Measurements from ENCODE around the gene EIF6.

EIF6 gene

DNA sequence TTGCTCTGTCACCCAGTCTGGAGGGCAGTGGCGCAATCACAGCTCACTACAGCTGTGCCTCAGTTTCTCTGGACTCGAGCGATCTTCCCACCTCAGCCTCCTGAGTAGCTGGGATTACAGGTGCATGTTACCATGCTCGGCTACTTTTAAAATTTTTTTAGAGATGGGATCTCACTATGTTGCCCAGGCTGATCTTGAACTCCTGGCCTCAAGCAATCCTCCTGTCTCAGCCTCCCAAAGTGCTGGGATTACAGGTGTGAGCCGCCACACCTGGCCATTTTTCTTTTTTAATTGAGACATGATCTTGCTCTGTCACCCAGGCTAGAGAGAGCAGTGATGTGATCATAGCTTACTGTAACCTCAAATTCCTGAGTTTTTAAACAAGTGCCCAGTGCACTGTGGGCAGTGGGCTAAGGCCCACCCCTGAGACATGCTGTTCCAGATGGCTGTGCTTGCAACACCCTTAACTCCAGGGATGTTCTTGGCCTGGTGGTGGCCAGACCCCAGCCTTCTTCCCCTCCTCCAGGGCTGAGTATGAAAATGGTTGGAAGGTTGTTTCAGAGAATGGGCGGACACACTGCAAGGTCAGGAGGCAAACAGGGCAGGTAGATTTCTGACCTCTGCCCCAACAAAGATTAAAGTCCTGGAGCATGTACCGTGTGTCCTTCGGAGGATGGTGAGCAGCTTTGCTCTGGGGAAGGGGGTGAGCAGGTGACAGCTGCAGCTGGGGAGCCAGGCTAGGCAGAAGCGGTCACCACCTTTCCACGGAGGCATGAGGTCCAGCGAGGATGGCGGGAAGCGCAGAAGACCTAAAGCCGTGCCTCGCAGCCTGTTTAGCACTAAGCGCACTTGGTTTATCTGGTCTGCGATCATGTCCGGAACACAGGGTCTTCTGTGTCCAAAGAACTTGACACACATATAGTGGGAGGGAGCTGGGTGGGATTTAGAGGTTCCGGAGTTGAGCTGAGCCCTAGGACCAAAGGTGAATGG, 9.0 kb upstream of the EIF6 start:
- H3K4me3 ChIP-seq (ENCODE audit: low read depth, low read length) = no peak overlapping the region

DNA sequence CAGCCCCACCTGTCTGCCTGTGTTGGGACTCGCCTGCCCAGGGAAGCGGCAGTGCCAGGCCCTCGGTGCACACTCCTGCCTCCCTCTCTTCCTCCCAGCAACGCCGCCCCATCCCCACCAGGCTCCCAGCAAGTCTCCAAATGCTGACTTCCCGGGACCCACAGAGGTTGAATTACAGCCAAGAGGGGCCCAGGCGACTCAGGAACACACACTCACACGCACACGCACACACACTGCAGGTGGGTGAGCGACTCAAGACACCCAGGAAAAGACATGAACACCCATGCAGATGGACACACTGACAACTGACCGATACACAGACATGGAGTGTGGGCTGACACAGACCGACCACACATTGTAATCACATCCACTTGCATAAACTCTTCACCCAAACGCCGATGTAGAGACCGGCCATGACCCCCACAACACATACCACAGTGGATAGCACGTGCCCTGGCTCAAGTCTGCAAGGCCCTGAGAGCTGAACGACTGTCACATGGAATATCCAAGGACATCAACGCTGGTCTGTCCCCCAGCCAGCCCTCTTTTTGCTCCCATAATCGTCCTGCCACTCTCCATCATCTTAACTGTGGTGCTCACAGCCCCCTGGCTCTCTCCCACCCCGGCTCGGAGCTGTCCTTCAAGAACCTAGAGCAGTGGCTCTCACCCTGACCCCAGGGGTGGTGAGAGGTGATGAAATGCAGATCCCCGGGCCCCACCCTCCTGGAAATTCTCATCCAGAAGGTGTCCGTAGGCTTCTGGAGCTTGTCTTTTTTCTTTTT, 8.1 kb upstream of the EIF6 start:
- no peak overlapping the region for H3K4me3 ChIP-seq (ENCODE audit: low read depth, low read length)
- TF ChIP-seq, protein P1, sequence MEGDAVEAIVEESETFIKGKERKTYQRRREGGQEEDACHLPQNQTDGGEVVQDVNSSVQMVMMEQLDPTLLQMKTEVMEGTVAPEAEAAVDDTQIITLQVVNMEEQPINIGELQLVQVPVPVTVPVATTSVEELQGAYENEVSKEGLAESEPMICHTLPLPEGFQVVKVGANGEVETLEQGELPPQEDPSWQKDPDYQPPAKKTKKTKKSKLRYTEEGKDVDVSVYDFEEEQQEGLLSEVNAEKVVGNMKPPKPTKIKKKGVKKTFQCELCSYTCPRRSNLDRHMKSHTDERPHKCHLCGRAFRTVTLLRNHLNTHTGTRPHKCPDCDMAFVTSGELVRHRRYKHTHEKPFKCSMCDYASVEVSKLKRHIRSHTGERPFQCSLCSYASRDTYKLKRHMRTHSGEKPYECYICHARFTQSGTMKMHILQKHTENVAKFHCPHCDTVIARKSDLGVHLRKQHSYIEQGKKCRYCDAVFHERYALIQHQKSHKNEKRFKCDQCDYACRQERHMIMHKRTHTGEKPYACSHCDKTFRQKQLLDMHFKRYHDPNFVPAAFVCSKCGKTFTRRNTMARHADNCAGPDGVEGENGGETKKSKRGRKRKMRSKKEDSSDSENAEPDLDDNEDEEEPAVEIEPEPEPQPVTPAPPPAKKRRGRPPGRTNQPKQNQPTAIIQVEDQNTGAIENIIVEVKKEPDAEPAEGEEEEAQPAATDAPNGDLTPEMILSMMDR (IDR thresholded peaks at IDR 0.05; ENCODE audit: low read depth, low read length) = no peak

More for the DNA sequence above, 9.0 kb upstream of the EIF6 start:
- TF ChIP-seq, protein P1 (IDR thresholded peaks at IDR 0.05; ENCODE audit: low read depth, low read length) = no peak

DNA sequence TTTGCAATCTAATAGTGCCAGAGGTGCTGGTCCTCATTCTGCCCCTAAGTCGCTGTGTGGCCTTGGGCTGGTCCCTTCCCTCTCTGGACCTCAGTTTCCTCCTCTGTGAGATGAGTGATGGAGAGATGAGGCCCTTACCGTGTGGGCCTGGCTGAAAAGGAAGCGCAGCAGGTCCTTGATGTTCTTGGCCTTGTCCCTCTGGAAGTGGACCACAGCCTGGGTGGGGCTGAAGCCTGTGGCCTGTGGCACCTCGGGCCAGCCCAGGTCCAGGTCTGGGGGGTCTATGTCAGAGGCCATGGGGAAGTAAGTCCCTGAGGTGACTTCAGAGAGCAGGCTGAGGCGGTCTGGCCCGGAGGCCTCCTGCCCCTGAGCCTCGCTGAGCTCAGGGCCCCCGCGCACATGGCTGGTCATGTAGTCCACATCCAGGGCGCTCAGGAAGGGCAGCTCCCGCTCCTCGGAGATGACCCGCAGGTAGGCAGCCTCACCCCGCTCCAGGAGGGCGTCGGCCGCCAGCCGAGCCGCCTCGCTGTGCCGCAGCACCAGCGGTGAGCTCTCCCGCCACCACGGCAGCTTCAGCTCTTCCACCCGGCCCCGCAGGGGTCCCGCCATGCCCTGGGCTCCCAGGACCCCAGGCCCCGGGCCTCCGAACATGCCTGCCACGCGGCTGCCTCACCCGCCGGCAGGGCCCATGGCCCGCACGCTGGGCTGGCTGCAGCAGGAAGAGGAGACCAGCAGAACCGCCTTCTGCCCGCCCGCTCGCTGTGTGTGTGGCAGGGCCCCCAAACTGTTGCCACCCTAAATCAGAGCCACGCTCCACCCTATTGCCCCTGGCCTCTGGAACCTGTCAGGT, 7.3 kb upstream of the EIF6 start, which contains the start of gene FAM83C:
FAM83C (minus strand) TSS at position 772 of the 850 bp plus-strand sequence; CDS start at position 651, 121 bp downstream.
- TF ChIP-seq, protein P1 (IDR thresholded peaks at IDR 0.05; ENCODE audit: low read depth, low read length) = no peak
- no peak within 1 kb of the TSS for H3K4me3 ChIP-seq (ENCODE audit: low read depth, low read length)

DNA sequence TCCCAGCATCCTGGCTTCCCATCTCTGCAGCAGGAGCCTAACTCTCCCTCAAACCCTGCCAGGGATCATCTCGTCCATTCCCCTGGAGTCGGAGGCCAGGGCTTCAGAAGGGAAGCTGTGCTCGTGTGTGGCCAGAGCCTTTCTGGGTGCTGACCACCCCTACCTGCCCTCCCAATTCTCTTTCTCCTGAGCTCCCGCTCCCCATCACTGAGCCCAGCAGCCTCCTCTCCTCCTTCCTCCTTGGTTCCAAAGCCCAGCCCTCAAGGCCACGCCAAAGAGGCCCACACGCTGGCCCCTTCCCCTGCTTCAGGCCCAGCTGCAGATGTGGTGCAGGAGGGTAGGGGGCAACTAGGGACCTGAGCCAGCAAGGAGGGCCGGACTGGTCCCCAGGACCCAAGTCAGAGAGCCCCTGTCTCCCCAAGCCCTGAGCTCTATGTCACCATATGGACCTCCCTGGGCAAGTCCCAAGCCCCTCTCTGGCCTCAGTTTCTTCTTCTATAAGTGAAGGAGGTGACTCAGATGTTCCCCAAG, 6.4 kb upstream of the EIF6 start:
- TF ChIP-seq, protein P1 (IDR thresholded peaks at IDR 0.05; ENCODE audit: low read depth, low read length) = no peak
- H3K4me3 ChIP-seq (ENCODE audit: low read depth, low read length) = no peak overlapping the region

DNA sequence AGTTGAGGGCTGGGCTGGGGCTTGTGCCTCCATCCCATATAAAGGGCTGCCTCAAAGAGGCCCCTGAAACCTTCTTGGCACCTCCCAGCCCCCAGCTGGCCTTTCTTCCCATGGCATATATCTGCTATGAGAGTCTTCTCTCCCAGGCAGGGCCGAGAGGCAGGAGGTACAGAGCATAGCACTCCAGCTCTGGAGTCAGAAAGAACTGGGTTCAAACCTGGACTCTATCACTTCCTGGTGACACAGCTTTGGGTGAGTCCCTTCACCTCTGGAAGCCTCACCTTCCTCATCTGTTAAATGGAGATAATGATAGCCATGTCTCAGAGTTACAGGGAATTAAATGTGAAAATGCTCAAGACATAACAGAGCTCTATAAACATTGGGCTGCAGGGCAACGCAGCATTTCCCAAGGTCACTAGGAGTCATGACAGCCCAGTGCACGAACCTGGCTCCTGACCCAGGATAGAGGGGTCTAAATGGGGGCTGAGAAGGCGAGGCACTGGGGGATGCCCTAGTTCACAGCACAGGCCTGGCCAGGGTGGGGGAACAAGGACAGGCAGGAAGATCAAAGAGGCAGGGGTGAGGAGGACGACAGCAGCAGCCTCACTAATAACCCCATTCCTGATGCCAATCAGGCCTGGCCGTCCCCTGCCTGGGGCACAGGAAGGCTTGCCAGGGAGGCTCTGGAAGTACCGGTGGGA, 5.8 kb upstream of the EIF6 start:
- no peak overlapping the region for H3K4me3 ChIP-seq (ENCODE audit: low read depth, low read length)

More for the DNA sequence above, 5.8 kb upstream of the EIF6 start:
- TF ChIP-seq, protein P1 (IDR thresholded peaks at IDR 0.05; ENCODE audit: low read depth, low read length) = no peak

All from WI38 (cell line).